IPS-11a (cell line): ENCODE data around the gene INTS6.

ENCODE experiments used
- H3K4me3 ChIP-seq: one replicate; pipeline ENCODE4 v1.5.1; 2013; ENCODE audit warnings: low read depth, low read length, control low read depth

The INTS6 gene

DNA sequence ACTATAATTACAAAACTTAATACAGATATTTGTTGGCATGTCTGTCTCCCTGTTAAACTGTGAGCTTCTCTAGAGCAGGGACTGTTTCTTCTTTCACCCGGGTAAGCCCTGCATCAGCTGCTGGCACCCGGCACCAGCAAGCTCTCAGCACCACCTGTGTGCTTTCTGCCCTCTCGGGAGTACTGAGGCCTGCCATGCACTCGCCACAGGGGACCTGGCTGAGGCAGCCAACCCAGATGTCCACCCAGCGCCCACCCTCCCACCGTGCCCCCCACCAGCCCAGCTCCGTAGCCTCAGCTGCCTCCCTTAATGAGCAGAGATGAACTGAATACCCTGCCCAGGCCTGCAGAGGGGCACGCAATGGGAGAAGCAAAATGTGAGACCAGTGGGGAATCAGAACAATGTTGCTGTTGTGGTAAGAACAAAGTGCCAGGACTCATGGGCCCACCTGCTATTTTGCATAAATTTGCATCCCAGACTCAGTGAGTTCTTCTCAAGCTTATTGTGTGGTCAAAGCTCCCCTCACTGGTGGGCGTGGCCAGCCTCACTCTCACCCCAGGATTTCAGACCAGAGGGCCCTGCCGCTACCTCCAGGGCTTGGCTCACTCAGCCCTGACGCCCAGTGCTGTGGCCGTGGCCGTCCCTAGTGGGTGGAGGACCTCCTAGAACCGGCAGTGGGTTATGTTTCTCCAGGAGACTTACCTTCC is 128.0 kb downstream of the INTS6 start:
- no peak overlapping the region for H3K4me3 ChIP-seq

DNA sequence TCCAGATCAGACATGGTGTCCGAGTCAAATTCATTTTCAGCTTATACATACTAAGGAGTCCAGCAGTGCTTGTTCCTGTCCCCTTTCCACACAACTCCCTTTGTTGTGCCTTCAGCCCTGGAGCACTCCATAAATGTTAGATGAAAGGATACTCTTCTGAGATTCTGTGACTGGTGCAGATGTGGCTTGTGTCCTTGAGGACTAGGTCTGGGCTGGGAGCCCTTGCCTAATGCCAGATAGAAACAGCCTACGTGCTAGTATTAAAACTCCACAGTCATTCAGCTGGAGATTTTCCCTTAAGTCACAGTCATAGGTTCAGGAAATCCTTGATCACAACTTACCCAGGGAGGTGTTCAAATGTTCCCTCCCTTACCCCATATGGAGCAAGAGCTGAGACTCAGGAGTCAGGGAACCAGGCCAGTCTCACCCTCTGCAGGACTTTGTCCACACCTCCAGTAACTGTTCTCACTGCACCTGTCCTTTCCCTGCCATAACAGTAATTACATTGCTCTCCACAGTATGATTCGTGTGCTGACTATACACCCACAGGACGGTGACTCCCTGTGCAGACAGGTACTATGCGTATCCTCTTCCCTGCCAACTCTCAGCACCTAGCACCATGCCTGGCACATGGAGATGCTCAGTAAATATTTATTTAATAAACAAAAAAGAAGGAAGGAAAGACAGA is 128.9 kb downstream of the INTS6 start:
- H3K4me3 ChIP-seq: no peak overlapping the region

DNA sequence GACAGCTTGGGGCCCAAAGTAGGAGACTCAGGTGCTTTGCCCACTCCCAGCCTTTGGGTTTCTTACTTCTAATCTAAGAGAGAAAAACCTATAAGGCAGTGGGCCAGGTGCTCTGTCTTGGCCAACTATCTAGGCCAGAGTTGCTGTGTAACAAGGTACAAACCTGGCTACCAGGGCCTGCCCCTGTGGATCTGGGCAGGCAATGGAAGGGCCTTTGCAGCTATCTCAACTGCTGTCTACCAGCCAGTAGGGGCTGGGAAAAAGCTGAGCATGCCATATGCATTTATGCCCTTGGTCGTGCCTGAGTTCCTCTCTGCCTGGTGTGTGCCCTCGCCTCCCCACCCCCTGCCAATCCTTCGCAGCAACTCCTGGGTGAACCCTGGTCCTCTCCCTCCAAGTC is 130.0 kb downstream of the INTS6 start:
- H3K4me3 ChIP-seq: no peak overlapping the region

DNA sequence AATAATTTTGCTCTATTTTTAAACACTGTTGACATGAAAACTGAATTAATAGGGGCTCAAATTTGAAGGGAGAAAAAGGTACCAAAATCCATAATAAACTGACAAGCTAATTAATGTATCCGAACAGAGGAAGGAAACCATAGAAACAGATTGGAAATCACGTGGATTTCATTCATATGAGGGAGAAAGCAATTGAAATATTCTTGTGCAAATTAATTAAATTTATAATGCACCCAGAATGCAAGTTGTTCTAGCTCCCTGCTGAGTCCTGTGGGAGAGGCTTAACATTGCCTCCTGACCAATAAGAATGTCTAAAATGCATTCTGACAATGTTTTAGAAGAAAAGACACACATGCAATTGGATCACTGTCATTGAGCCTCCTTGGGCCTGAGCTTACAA is 131.0 kb downstream of the INTS6 start:
- no peak overlapping the region for H3K4me3 ChIP-seq

DNA sequence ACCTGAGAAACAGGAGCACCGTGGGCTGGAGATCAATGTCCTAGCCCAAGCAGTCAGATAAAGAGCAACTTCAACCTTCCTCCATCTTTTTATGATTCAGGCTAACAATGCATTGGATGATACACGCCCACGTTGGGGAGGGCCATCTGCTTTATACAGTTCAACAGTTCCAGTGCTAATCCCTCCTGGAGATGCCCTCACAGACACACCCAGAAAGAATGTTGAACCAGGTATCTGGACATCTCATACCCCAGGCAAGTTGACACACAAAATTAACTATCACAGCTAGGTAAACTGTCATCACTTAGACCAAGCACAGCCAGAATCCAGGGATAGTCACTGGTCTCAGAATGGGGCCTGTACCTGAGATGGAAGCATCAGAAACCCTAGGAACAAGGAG is 134.0 kb downstream of the INTS6 start:
- no peak overlapping the region for H3K4me3 ChIP-seq

DNA sequence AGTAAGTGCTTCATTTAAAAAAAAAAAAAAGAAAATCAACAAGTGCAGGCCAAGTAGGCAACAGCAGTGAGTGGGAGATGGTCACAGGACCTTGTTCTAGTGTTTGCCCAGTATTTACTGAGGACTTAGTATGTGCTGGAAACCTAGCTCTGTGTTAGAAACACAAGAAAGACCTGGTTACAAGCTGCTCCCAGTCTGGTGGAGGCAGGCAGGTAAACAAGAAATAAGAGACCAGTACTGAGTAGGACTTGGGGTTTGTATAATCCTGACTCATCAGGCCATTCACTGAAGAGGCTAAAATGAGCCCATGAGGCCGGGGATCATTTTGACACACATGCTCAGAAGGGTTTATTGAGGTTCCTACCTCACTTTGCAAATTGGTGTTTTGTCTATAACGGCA is 134.8 kb downstream of the INTS6 start:
- H3K4me3 ChIP-seq: no peak overlapping the region

DNA sequence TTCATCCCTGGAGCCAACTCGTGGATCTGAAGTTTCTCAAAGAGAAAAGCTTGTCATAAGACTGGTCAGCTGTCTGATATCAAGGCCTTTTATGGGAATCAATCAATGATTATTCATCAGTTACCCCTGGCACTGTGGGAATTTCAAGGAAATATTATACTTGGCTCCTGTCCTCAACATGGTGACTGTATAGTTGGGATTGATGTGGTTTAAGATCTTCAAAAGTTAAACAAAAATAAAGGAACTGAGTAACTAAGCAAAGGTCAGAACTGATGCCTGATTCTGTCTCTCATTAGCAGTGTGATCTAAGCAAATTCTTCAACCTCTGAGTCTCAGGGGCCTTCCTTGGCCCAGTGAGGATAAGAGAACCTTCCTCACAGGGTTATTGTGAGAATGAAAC is 135.6 kb downstream of the INTS6 start:
- H3K4me3 ChIP-seq: no peak overlapping the region

DNA sequence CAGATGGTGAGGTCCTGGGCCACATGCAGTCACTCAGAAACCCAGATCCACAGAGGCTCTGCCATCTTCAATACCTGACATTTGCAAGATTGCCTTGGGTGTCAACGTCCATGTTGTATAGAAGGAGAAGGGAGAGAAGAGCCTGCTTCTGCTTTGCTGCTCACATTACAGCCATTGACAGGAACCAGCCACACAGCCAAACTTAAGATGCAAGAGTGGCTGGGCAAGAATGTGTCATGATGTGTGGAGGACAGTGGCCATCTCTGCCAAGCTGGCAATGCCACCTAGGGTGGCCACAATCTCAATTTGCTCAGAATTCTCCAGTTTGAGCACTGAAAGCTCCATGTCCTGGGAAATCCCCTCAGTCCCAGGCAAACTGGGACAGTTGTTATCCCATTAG is 139.2 kb downstream of the INTS6 start:
- H3K4me3 ChIP-seq: no peak overlapping the region

DNA sequence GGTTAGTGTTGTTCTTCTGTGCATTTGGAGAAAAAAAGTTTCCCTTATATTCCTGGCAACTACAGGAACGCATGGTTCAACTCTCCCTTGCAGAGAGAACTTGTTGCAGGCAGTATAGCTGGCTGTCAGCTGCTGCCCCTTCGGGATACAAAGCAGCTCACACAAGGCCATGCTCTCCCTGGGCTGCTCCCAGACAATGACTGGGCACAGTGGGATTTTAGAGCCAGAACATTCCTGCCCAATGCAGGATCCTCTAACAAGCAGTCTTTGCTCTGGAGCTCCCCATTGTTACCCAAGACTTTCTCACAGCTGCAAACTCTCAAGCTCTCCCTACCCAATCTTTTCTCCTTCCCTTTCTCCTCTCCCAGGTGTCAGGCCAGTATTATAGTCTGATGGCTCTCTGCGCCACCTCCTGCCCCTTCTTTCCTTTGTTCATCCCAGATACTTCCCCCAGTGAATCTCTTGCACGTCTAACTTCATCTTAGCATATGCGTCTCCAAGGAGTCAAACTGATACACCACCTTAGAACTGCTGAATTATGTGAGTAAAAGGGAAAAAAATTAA is 140.8 kb downstream of the INTS6 start:
- H3K4me3 ChIP-seq: no peak overlapping the region
